ENCODE results near the gene VEGFC.

VEGFC gene

GRCh38 chr4:176758323-176758722 is 34.4 kb downstream of the VEGFC start:
- TF ChIP-seq POLR2A (IDR thresholded peaks at IDR 0.05; ENCODE audit: low read depth, low read length) (no peak), TAF1 (IDR thresholded peaks at IDR 0.05; ENCODE audit: borderline replicate concordance, low read depth, low read length) (no peak), POLR2AphosphoS5 (IDR thresholded peaks at IDR 0.05; ENCODE audit: low read depth, low read length) (no peak)
- no peak for FAIRE-seq

GRCh38 chr4:176755613-176756012 is 37.1 kb downstream of the VEGFC start:
- no peak for FAIRE-seq
- no peak for TF ChIP-seq POLR2A (IDR thresholded peaks at IDR 0.05; ENCODE audit: low read depth, low read length)
- TF ChIP-seq POLR2AphosphoS5 (IDR thresholded peaks at IDR 0.05; ENCODE audit: low read depth, low read length), result no peak
- TF ChIP-seq TAF1 (IDR thresholded peaks at IDR 0.05; ENCODE audit: borderline replicate concordance, low read depth, low read length), result no peak

More at GRCh38 chr4:176758323-176758722, 34.4 kb downstream of the VEGFC start:
- no peak for DNase-seq (ENCODE audit: insufficient read length)

GRCh38 chr4:176755001-176755400 is 37.7 kb downstream of the VEGFC start:
- DNase-seq (ENCODE audit: insufficient read length) (no peak), FAIRE-seq (no peak)
- TF ChIP-seq POLR2A (IDR thresholded peaks at IDR 0.05; ENCODE audit: low read depth, low read length), result no peak
- TF ChIP-seq POLR2AphosphoS5 (IDR thresholded peaks at IDR 0.05; ENCODE audit: low read depth, low read length), result no peak
- no peak for TF ChIP-seq TAF1 (IDR thresholded peaks at IDR 0.05; ENCODE audit: borderline replicate concordance, low read depth, low read length)

More at GRCh38 chr4:176755613-176756012, 37.1 kb downstream of the VEGFC start:
- DNase-seq (ENCODE audit: insufficient read length), result no peak

- no peak for TF ChIP-seq TAF1 (IDR thresholded peaks at IDR 0.05; ENCODE audit: borderline replicate concordance, low read depth, low read length)
- TF ChIP-seq POLR2AphosphoS5 (IDR thresholded peaks at IDR 0.05; ENCODE audit: low read depth, low read length), result no peak
- no peak for TF ChIP-seq POLR2A (IDR thresholded peaks at IDR 0.05; ENCODE audit: low read depth, low read length)
- FAIRE-seq (no peak), DNase-seq (ENCODE audit: insufficient read length) (no peak)
These were observed 39.7 kb downstream of the VEGFC start for GRCh38 chr4:176753049-176753448.

- no peak for DNase-seq (ENCODE audit: insufficient read length)
- TF ChIP-seq POLR2AphosphoS5 (IDR thresholded peaks at IDR 0.05; ENCODE audit: low read depth, low read length) (no peak), TAF1 (IDR thresholded peaks at IDR 0.05; ENCODE audit: borderline replicate concordance, low read depth, low read length) (no peak), POLR2A (IDR thresholded peaks at IDR 0.05; ENCODE audit: low read depth, low read length) (no peak)
- FAIRE-seq, result no peak
These were observed 40.5 kb downstream of the VEGFC start for GRCh38 chr4:176752191-176752749.

GRCh38 chr4:176751061-176751460 is 41.7 kb downstream of the VEGFC start:
- TF ChIP-seq TAF1 (IDR thresholded peaks at IDR 0.05; ENCODE audit: borderline replicate concordance, low read depth, low read length) (no peak), POLR2AphosphoS5 (IDR thresholded peaks at IDR 0.05; ENCODE audit: low read depth, low read length) (no peak)
- DNase-seq (ENCODE audit: insufficient read length) (no peak), FAIRE-seq (no peak)

GRCh38 chr4:176746846-176747245 is 45.9 kb downstream of the VEGFC start:
- DNase-seq (ENCODE audit: insufficient read length) (no peak), FAIRE-seq (no peak)
- TF ChIP-seq POLR2AphosphoS5 (IDR thresholded peaks at IDR 0.05; ENCODE audit: low read depth, low read length) (no peak), TAF1 (IDR thresholded peaks at IDR 0.05; ENCODE audit: borderline replicate concordance, low read depth, low read length) (no peak), POLR2A (IDR thresholded peaks at IDR 0.05; ENCODE audit: low read depth, low read length) (no peak)

GRCh38 chr4:176745902-176746301 is 46.8 kb downstream of the VEGFC start:
- DNase-seq (ENCODE audit: insufficient read length) (no peak), FAIRE-seq (no peak)
- TF ChIP-seq POLR2AphosphoS5 (IDR thresholded peaks at IDR 0.05; ENCODE audit: low read depth, low read length) (no peak), TAF1 (IDR thresholded peaks at IDR 0.05; ENCODE audit: borderline replicate concordance, low read depth, low read length) (no peak), POLR2A (IDR thresholded peaks at IDR 0.05; ENCODE audit: low read depth, low read length) (no peak)

- DNase-seq (ENCODE audit: insufficient read length) (no peak), FAIRE-seq (no peak)
- TF ChIP-seq POLR2A (IDR thresholded peaks at IDR 0.05; ENCODE audit: low read depth, low read length), result no peak
- TF ChIP-seq TAF1 (IDR thresholded peaks at IDR 0.05; ENCODE audit: borderline replicate concordance, low read depth, low read length), result no peak
- no peak for TF ChIP-seq POLR2AphosphoS5 (IDR thresholded peaks at IDR 0.05; ENCODE audit: low read depth, low read length)
These were observed 48.6 kb downstream of the VEGFC start for GRCh38 chr4:176744091-176744490.

GRCh38 chr4:176742211-176742610 is 50.5 kb downstream of the VEGFC start:
- FAIRE-seq (no peak), DNase-seq (ENCODE audit: insufficient read length) (no peak)
- TF ChIP-seq POLR2AphosphoS5 (IDR thresholded peaks at IDR 0.05; ENCODE audit: low read depth, low read length) (no peak), TAF1 (IDR thresholded peaks at IDR 0.05; ENCODE audit: borderline replicate concordance, low read depth, low read length) (no peak)

- FAIRE-seq (no peak), DNase-seq (ENCODE audit: insufficient read length) (no peak)
- TF ChIP-seq POLR2AphosphoS5 (IDR thresholded peaks at IDR 0.05; ENCODE audit: low read depth, low read length), result no peak
- no peak for TF ChIP-seq POLR2A (IDR thresholded peaks at IDR 0.05; ENCODE audit: low read depth, low read length)
- no peak for TF ChIP-seq TAF1 (IDR thresholded peaks at IDR 0.05; ENCODE audit: borderline replicate concordance, low read depth, low read length)
These were observed 51.5 kb downstream of the VEGFC start for GRCh38 chr4:176741253-176741652.

- no peak for DNase-seq (ENCODE audit: insufficient read length)
- TF ChIP-seq POLR2AphosphoS5 (IDR thresholded peaks at IDR 0.05; ENCODE audit: low read depth, low read length) (no peak), POLR2A (IDR thresholded peaks at IDR 0.05; ENCODE audit: low read depth, low read length) (no peak), TAF1 (IDR thresholded peaks at IDR 0.05; ENCODE audit: borderline replicate concordance, low read depth, low read length) (no peak)
- FAIRE-seq, result no peak
These were observed 57.4 kb downstream of the VEGFC start for GRCh38 chr4:176735300-176735699.
